Neural progenitor cell (in vitro differentiated cells): ENCODE measurements around the gene TBCA. TPM values are rescaled to one million over a fixed set of nuclear protein-coding genes. Genes with fewer than 3 reads are reported as not detected.

ENCODE experiments used
- DNase-seq: peaks from one replicate; pipeline ENCODE4 v3.0.0-alpha.2; 2016; ENCODE audit warnings: low spot score
- H2AFZ ChIP-seq: fragments of 200-600 bp; sonication (generic); replicated peaks from 2 replicates; pipeline ENCODE4 v1.6.1; 2016; ENCODE audit warnings: antibody characterized with exemption
- H3F3A ChIP-seq: fragments of 200-600 bp; sonication (generic); 2 replicates; pipeline ENCODE4 v1.6.1; 2016; ENCODE audit warnings: antibody characterized with exemption, low read depth
- H3K27ac ChIP-seq: fragments of 200-600 bp; sonication (generic); 2 replicates; pipeline ENCODE4 v1.5.1; 2016; ENCODE audit warnings: mild to moderate bottlenecking
- H3K27me3 ChIP-seq: fragments of 200-600 bp; sonication (generic); 2 replicates; pipeline ENCODE4 v1.6.1; 2016; ENCODE audit warnings: mild to moderate bottlenecking, moderate library complexity
- H3K36me3 ChIP-seq: fragments of 200-600 bp; sonication (generic); 2 replicates; pipeline ENCODE4 v1.5.1; 2016
- H3K4me1 ChIP-seq: fragments of 200-600 bp; sonication (generic); 2 replicates; pipeline ENCODE4 v1.6.1; 2016; ENCODE audit warnings: mixed run types
- H3K4me2 ChIP-seq: fragments of 200-600 bp; sonication (generic); 2 replicates; pipeline ENCODE4 v1.6.1; 2016
- H3K4me3 ChIP-seq: fragments of 200-600 bp; sonication (generic); 2 replicates; pipeline ENCODE4 v1.5.1; 2016
- H3K79me2 ChIP-seq: fragments of 200-600 bp; sonication (generic); 2 replicates; pipeline ENCODE4 v1.6.1; 2016; ENCODE audit warnings: low read depth
- H3K9ac ChIP-seq: fragments of 200-600 bp; sonication (generic); 2 replicates; pipeline ENCODE4 v1.6.1; 2016
- H3K9me3 ChIP-seq: fragments of 200-600 bp; sonication (generic); 2 replicates; pipeline ENCODE4 v1.5.1; 2016; ENCODE audit warnings: low read depth
- H4K20me1 ChIP-seq: fragments of 200-600 bp; sonication (generic); 2 replicates; pipeline ENCODE4 v1.6.1; 2016; ENCODE audit warnings: low read depth
- H3K27ac Mint-ChIP-seq: 3 replicates; pipeline ENCODE4 v1.8.0; 2021; ENCODE audit warnings: mixed read lengths
- H3K27me3 Mint-ChIP-seq: 2 replicates; pipeline ENCODE4 v1.8.0; 2022; ENCODE audit warnings: low read depth, mild to moderate bottlenecking, inconsistent platforms, moderate library complexity, mixed read lengths; ENCODE audit not compliant: insufficient read depth
- H3K36me3 Mint-ChIP-seq: 3 replicates; pipeline ENCODE4 v1.8.0; 2021; ENCODE audit warnings: mixed read lengths
- H3K4me1 Mint-ChIP-seq: 3 replicates; pipeline ENCODE4 v1.8.0; 2021; ENCODE audit warnings: mixed read lengths
- H3K4me3 Mint-ChIP-seq: 3 replicates; pipeline ENCODE4 v1.8.0; 2021; ENCODE audit warnings: mild to moderate bottlenecking, moderate library complexity, mixed read lengths
- H3K9me3 Mint-ChIP-seq: 3 replicates; pipeline ENCODE4 v1.8.0; 2020; ENCODE audit warnings: mixed read lengths
- EZH2 ChIP-seq: fragments of 200-600 bp; sonication (generic); IDR thresholded peaks from 2 replicates; pipeline ENCODE4 v1.6.1; 2017; ENCODE audit warnings: antibody characterized with exemption, mild to moderate bottlenecking, moderate library complexity
- EZH2phosphoT487 ChIP-seq: fragments of 200-600 bp; sonication (generic); IDR thresholded peaks from 2 replicates; pipeline ENCODE4 v1.6.1; 2017; ENCODE audit warnings: antibody characterized with exemption
- total RNA-seq: library from RNA; depleted of rRNA; stranded (reverse); fragments of >200 nt; gene quantifications from 2 replicates; pipeline ENCODE4 v1.2.3, GENCODE V29; 2015; ENCODE audit warnings: low replicate concordance
- TF ChIP-seq, protein P1 (sequence below): fragments of 200-600 bp; sonication (generic); IDR thresholded peaks from 2 replicates; pipeline ENCODE4 v1.5.1; 2017; ENCODE audit warnings: antibody characterized with exemption, mild to moderate bottlenecking

The TBCA gene
- total RNA-seq, 1 donor from 2014 or later: 270 TPM

DNA sequence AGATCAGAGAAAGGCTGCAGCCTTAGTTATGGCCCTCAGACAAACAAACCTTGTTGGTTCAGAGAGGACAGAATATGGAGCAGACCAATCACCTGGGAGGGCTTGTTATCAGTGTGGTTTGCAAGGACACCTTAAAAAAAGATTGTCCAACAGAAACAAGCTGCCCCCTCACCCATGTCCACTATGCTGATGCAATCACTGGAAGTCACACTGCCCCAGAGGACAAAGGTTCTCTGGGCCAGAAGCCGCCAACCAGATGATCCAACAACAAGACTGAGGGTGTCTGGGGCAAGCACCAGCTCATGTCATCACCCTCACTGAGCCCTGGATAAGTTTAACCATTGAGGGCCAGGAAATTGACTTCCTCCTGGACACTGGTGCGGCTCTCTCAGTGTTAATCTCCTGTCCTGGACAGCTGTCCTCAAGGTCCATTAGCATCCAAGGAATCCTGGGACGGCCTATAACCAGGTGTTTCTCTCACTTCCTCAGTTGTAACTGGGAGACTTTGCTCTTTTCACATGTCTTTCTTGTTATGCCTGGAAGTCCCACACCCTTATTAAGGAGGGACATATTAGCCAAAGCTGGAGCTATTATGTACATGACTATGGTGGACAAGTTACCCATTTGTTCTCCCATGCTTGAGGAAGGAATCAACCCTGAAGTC is 36.9 kb upstream of the TBCA start:
- H3K4me2 ChIP-seq: no peak overlapping the region
- Mint-ChIP-seq H3K27me3 (peaks cover 6% of the 10 kb centered on the region), H3K4me1 (peaks cover 8% of the 10 kb centered on the region), H3K36me3 (no peaks in the 10 kb centered on the region), H3K27ac (no peak overlapping the region), H3K4me3 (no peak overlapping the region), H3K9me3 (peaks cover 16% of the 10 kb centered on the region)
- no peak overlapping the region for H3K27ac ChIP-seq
- no peaks in the 10 kb centered on the region for H3F3A ChIP-seq
- no peaks in the 10 kb centered on the region for H3K4me1 ChIP-seq
- no peaks in the 10 kb centered on the region for H4K20me1 ChIP-seq
- no peak overlapping the region for H3K4me3 ChIP-seq
- no peak overlapping the region for H2AFZ ChIP-seq
- DNase-seq: no peak
- no peak for TF ChIP-seq EZH2phosphoT487
- no peak for TF ChIP-seq EZH2
- TF ChIP-seq, protein P1, sequence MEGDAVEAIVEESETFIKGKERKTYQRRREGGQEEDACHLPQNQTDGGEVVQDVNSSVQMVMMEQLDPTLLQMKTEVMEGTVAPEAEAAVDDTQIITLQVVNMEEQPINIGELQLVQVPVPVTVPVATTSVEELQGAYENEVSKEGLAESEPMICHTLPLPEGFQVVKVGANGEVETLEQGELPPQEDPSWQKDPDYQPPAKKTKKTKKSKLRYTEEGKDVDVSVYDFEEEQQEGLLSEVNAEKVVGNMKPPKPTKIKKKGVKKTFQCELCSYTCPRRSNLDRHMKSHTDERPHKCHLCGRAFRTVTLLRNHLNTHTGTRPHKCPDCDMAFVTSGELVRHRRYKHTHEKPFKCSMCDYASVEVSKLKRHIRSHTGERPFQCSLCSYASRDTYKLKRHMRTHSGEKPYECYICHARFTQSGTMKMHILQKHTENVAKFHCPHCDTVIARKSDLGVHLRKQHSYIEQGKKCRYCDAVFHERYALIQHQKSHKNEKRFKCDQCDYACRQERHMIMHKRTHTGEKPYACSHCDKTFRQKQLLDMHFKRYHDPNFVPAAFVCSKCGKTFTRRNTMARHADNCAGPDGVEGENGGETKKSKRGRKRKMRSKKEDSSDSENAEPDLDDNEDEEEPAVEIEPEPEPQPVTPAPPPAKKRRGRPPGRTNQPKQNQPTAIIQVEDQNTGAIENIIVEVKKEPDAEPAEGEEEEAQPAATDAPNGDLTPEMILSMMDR: no peak
- no peak overlapping the region for H3K9ac ChIP-seq
- H3K9me3 ChIP-seq: no peaks in the 10 kb centered on the region
- no peaks in the 10 kb centered on the region for H3K36me3 ChIP-seq
- H3K27me3 ChIP-seq: no peaks in the 10 kb centered on the region
- no peaks in the 10 kb centered on the region for H3K79me2 ChIP-seq

DNA sequence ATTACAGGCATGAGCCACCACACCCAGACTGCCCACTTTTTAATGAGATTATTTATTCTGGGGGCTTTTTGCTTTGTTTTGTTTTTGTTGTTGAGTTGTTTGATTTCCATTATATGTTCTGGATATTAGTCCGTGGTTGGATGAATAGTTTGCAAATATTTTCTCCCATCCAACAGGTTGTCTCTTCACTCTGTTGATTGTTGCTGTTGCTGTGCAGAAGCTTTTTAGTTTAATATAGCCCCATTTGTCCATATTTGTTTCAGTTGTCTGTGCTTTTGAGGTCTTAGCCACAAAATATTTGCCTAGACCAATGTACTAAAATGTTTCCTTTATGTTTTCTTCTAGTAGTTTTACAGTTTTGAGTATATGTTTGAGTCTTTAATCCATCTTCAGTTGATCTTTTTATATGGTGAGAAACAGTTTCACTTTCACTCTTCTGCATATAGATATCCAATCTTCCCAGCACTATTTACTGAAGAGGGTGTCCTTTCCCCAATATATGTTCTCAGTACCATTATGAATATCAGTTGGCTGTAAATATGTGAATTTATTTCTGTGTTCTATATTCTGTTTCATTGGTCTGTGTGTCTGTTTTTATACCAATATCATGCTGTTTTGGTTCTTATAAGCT is 30.2 kb upstream of the TBCA start:
- Histone ChIP-seq H3K27ac (no peak overlapping the region), H3F3A (no peaks in the 10 kb centered on the region), H3K79me2 (no peaks in the 10 kb centered on the region), H3K4me3 (no peak overlapping the region), H3K27me3 (no peaks in the 10 kb centered on the region), H3K4me1 (no peaks in the 10 kb centered on the region), H3K9me3 (no peaks in the 10 kb centered on the region), H4K20me1 (no peaks in the 10 kb centered on the region), H3K4me2 (no peak overlapping the region), H3K9ac (no peak overlapping the region), H3K36me3 (no peaks in the 10 kb centered on the region), H2AFZ (no peak overlapping the region)
- Mint-ChIP-seq H3K36me3 (no peaks in the 10 kb centered on the region), H3K27ac (no peak overlapping the region), H3K4me1 (no peaks in the 10 kb centered on the region), H3K9me3 (peaks cover 17% of the 10 kb centered on the region), H3K4me3 (no peak overlapping the region), H3K27me3 (no peaks in the 10 kb centered on the region)
- TF ChIP-seq, protein P1: no peak
- TF ChIP-seq EZH2phosphoT487 (no peak), EZH2 (no peak)
- DNase-seq: no peak

GRCh38 chr5:77798456-77798855 is 22.3 kb upstream of the TBCA start:
- no peak overlapping the region for H2AFZ ChIP-seq
- TF ChIP-seq, protein P1: no peak
- TF ChIP-seq EZH2 (no peak), EZH2phosphoT487 (no peak)
- no peak overlapping the region for H3K4me3 ChIP-seq
- H3K4me1 ChIP-seq: no peaks in the 10 kb centered on the region
- H3K9me3 ChIP-seq: peaks cover 12% of the 10 kb centered on the region
- H3K36me3 Mint-ChIP-seq: peaks cover 6% of the 10 kb centered on the region
- H3K27ac ChIP-seq: no peak overlapping the region
- H3F3A ChIP-seq: no peaks in the 10 kb centered on the region
- H3K4me3 Mint-ChIP-seq: no peak overlapping the region
- no peaks in the 10 kb centered on the region for H3K79me2 ChIP-seq
- H3K27me3 Mint-ChIP-seq: peaks cover 7% of the 10 kb centered on the region
- no peaks in the 10 kb centered on the region for H3K27me3 ChIP-seq
- H3K4me1 Mint-ChIP-seq: no peaks in the 10 kb centered on the region
- H3K4me2 ChIP-seq: no peak overlapping the region
- peaks cover 32% of the 10 kb centered on the region for H3K9me3 Mint-ChIP-seq
- no peak for DNase-seq
- H3K36me3 ChIP-seq: peaks cover 4% of the 10 kb centered on the region
- H3K9ac ChIP-seq: no peak overlapping the region
- no peaks in the 10 kb centered on the region for H4K20me1 ChIP-seq
- no peak overlapping the region for H3K27ac Mint-ChIP-seq
